ENCODE results near the gene PKN3.

Gene PKN3

DNA sequence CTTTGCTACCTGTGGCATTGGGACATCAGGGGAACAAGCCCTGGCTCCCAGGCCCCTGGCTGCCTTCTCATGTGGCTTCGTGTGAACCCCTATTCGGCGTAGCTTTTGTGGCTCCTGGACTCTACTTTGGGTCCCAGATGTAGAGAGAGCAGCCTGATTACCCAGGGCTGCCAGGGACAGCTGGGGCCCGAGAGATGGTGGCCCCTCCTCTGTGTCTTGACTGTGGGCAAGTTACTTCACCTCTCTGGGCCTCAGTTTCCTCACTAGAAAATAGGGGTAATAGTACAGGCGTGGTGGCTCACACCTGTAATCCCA, 2.0 kb downstream of the PKN3 start:
- DNase-seq (ENCODE audit: insufficient read length, low spot score) (no peak), FAIRE-seq (no peak)
- TF ChIP-seq TAF1 (IDR thresholded peaks at IDR 0.05; ENCODE audit: low read depth, low read length) (no peak), POLR2A (IDR thresholded peaks at IDR 0.05; ENCODE audit: low read depth, low read length) (no peak), POLR2AphosphoS5 (IDR thresholded peaks at IDR 0.05; ENCODE audit: low read depth, low read length) (no peak), SPI1 (IDR thresholded peaks at IDR 0.05; ENCODE audit: low read depth, low read length) (no peak), POU2F2 (IDR thresholded peaks at IDR 0.05; ENCODE audit: low read depth, low read length) (no peak), PAX5 (IDR thresholded peaks at IDR 0.05; ENCODE audit: insufficient read depth, low read length, severe bottlenecking) (no peak)

GRCh38 chr9:128705051-128705965, 3.0 kb downstream of the PKN3 start:
- FAIRE-seq (no peak), DNase-seq (ENCODE audit: insufficient read length, low spot score) (no peak)
- TF ChIP-seq POU2F2 (IDR thresholded peaks at IDR 0.05; ENCODE audit: low read depth, low read length) (no peak), SPI1 (IDR thresholded peaks at IDR 0.05; ENCODE audit: low read depth, low read length) (no peak), POLR2AphosphoS5 (IDR thresholded peaks at IDR 0.05; ENCODE audit: low read depth, low read length) (no peak), POLR2A (IDR thresholded peaks at IDR 0.05; ENCODE audit: low read depth, low read length) (no peak), PAX5 (IDR thresholded peaks at IDR 0.05; ENCODE audit: insufficient read depth, low read length, severe bottlenecking) (no peak), TAF1 (IDR thresholded peaks at IDR 0.05; ENCODE audit: low read depth, low read length) (no peak)

DNA sequence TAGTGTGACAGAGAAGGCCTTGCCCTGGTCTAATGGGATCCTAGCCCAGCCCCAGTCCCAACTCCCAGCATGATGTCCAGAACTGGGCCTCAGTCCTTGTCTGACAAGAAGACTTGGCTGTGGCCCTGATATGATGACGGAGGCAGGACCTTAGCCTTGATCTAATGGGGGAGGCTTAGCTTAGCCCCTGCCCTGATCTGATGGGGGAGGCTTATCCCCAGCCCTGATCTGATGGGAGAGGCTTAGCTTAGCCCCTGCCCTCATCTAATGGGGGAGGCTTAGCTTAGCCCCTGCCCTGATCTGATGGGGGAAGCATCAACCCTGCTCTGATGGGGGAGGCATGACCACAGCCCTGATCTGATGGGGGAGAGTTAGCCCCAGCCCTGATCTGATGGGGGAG, 3.7 kb downstream of the PKN3 start:
- DNase-seq (ENCODE audit: insufficient read length, low spot score) (no peak), FAIRE-seq (no peak)
- TF ChIP-seq SPI1 (IDR thresholded peaks at IDR 0.05; ENCODE audit: low read depth, low read length) (no peak), TAF1 (IDR thresholded peaks at IDR 0.05; ENCODE audit: low read depth, low read length) (no peak), POLR2AphosphoS5 (IDR thresholded peaks at IDR 0.05; ENCODE audit: low read depth, low read length) (no peak), PAX5 (IDR thresholded peaks at IDR 0.05; ENCODE audit: insufficient read depth, low read length, severe bottlenecking) (no peak), POU2F2 (IDR thresholded peaks at IDR 0.05; ENCODE audit: low read depth, low read length) (no peak), POLR2A (IDR thresholded peaks at IDR 0.05; ENCODE audit: low read depth, low read length) (no peak)

- no peak for TF ChIP-seq PAX5 (IDR thresholded peaks at IDR 0.05; ENCODE audit: insufficient read depth, low read length, severe bottlenecking)
- no peak for TF ChIP-seq POU2F2 (IDR thresholded peaks at IDR 0.05; ENCODE audit: low read depth, low read length)
- TF ChIP-seq TAF1 (IDR thresholded peaks at IDR 0.05; ENCODE audit: low read depth, low read length) = no peak
- TF ChIP-seq SPI1 (IDR thresholded peaks at IDR 0.05; ENCODE audit: low read depth, low read length) = no peak
- no peak for TF ChIP-seq POLR2AphosphoS5 (IDR thresholded peaks at IDR 0.05; ENCODE audit: low read depth, low read length)
- TF ChIP-seq POLR2A (IDR thresholded peaks at IDR 0.05; ENCODE audit: low read depth, low read length) = no peak
- no peak for FAIRE-seq
- no peak for DNase-seq (ENCODE audit: insufficient read length, low spot score)
Observed at GRCh38 chr9:128706671-128707381, 4.5 kb downstream of the PKN3 start.

- FAIRE-seq (no peak), DNase-seq (ENCODE audit: insufficient read length, low spot score) (no peak)
- no peak for TF ChIP-seq PAX5 (IDR thresholded peaks at IDR 0.05; ENCODE audit: insufficient read depth, low read length, severe bottlenecking)
- TF ChIP-seq POLR2AphosphoS5 (IDR thresholded peaks at IDR 0.05; ENCODE audit: low read depth, low read length) = no peak
- no peak for TF ChIP-seq POU2F2 (IDR thresholded peaks at IDR 0.05; ENCODE audit: low read depth, low read length)
- TF ChIP-seq SPI1 (IDR thresholded peaks at IDR 0.05; ENCODE audit: low read depth, low read length) = no peak
- TF ChIP-seq TAF1 (IDR thresholded peaks at IDR 0.05; ENCODE audit: low read depth, low read length) = no peak
- no peak for TF ChIP-seq POLR2A (IDR thresholded peaks at IDR 0.05; ENCODE audit: low read depth, low read length)
Observed at GRCh38 chr9:128707446-128707845, 5.1 kb downstream of the PKN3 start.

- DNase-seq (ENCODE audit: insufficient read length, low spot score) (no peak), FAIRE-seq (no peak)
- TF ChIP-seq SPI1 (IDR thresholded peaks at IDR 0.05; ENCODE audit: low read depth, low read length) (no peak), POLR2AphosphoS5 (IDR thresholded peaks at IDR 0.05; ENCODE audit: low read depth, low read length) (no peak), PAX5 (IDR thresholded peaks at IDR 0.05; ENCODE audit: insufficient read depth, low read length, severe bottlenecking) (no peak), POLR2A (IDR thresholded peaks at IDR 0.05; ENCODE audit: low read depth, low read length) (no peak), TAF1 (IDR thresholded peaks at IDR 0.05; ENCODE audit: low read depth, low read length) (no peak), POU2F2 (IDR thresholded peaks at IDR 0.05; ENCODE audit: low read depth, low read length) (no peak)
Observed at GRCh38 chr9:128712451-128713410, 10.4 kb downstream of the PKN3 start.

GRCh38 chr9:128713411-128713780, 11.1 kb downstream of the PKN3 start:
- FAIRE-seq (no peak), DNase-seq (ENCODE audit: insufficient read length, low spot score) (no peak)
- TF ChIP-seq POU2F2 (IDR thresholded peaks at IDR 0.05; ENCODE audit: low read depth, low read length) = no peak
- TF ChIP-seq SPI1 (IDR thresholded peaks at IDR 0.05; ENCODE audit: low read depth, low read length) = no peak
- TF ChIP-seq PAX5 (IDR thresholded peaks at IDR 0.05; ENCODE audit: insufficient read depth, low read length, severe bottlenecking) = no peak
- no peak for TF ChIP-seq POLR2AphosphoS5 (IDR thresholded peaks at IDR 0.05; ENCODE audit: low read depth, low read length)
- TF ChIP-seq TAF1 (IDR thresholded peaks at IDR 0.05; ENCODE audit: low read depth, low read length) = no peak
- TF ChIP-seq POLR2A (IDR thresholded peaks at IDR 0.05; ENCODE audit: low read depth, low read length) = no peak

DNA sequence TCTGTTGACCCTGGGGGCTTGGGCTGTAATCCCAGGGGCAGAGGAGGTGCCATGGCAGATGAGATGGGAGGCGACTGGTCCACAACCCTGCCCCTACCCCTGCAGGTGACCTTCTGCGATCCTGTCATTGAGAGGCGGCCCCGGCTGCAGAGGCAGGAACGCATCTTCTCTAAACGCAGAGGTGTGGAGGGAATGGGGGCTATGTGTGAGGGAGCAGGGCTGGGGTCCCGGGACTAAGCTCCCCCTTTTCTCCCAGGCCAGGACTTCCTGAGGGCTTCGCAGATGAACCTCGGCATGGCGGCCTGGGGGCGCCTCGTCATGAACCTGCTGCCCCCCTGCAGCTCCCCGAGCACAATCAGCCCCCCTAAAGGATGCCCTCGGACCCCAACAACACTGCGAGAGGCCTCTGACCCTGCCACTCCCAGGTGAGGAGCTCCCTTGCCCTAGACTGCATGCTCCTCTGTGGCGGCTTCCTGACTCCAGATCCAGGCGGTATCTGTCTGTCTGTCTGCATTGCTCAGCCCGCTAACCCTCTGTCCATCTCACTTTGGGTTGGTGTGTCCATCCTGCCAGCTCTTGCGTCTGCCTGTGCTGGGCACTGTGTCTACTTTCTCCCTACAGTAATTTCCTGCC, 11.8 kb downstream of the PKN3 start:
- DNase-seq (ENCODE audit: insufficient read length, low spot score) = no peak
- TF ChIP-seq POU2F2 (IDR thresholded peaks at IDR 0.05; ENCODE audit: low read depth, low read length) = no peak
- FAIRE-seq = no peak

Measured in GM12891 (cell line).